GM18499 (cell line): ENCODE results near the gene GNA15.
"Not testable (repeated sequence)": the region's sequence is repeated elsewhere in the genome, so short reads cannot be mapped to it uniquely, and the experiment has no call there.

Source experiments
- ATAC-seq: cut with Tn5 transposase; IDR thresholded peaks from one replicate; pipeline ENCODE4 v1.9.1; 2021; ENCODE audit warnings: moderate number of reproducible peaks; ENCODE audit not compliant: insufficient read depth, unreplicated experiment

Gene GNA15

GRCh38 chr19:3202895-3203294 is 67.1 kb downstream of the GNA15 start:
- not testable (repeated sequence) for ATAC-seq

- ATAC-seq: no peak
Measured at GRCh38 chr19:3203805-3204645, 68.2 kb downstream of the GNA15 start.

- no peak for ATAC-seq
Measured at GRCh38 chr19:3204646-3205275, 68.9 kb downstream of the GNA15 start.

DNA sequence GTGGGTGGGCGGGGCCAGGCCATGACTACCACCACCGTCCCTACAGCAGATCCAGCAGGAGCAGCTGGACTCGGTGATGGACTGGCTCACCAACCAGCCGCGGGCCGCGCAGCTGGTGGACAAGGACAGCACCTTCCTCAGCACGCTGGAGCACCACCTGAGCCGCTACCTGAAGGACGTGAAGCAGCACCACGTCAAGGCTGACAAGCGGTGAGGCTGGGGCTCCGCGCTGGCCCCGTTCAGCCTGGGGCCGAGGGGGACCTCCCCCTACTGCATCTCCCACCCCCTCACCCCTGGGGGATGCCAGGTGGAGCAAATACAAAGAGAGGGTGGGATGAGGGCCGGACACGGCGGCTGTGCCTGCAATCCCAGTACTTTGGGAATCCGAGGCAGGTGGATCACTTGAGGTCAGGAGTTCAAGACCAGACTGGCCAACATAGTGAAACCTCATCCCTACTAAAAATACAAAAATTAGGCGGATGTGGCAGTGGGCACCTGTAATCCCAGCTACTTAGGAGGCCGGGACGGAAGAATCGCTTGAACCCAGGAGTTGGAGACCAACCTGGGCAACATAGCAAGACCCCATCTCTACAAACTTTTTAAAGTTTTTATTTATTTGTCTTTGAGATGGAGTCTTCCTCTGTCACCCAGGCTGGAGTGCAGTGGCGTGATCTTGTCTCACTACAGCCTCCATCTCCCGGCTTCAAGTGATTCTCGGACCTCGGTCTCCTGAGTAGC is 70.6 kb downstream of the GNA15 start:
- no peak for ATAC-seq

DNA sequence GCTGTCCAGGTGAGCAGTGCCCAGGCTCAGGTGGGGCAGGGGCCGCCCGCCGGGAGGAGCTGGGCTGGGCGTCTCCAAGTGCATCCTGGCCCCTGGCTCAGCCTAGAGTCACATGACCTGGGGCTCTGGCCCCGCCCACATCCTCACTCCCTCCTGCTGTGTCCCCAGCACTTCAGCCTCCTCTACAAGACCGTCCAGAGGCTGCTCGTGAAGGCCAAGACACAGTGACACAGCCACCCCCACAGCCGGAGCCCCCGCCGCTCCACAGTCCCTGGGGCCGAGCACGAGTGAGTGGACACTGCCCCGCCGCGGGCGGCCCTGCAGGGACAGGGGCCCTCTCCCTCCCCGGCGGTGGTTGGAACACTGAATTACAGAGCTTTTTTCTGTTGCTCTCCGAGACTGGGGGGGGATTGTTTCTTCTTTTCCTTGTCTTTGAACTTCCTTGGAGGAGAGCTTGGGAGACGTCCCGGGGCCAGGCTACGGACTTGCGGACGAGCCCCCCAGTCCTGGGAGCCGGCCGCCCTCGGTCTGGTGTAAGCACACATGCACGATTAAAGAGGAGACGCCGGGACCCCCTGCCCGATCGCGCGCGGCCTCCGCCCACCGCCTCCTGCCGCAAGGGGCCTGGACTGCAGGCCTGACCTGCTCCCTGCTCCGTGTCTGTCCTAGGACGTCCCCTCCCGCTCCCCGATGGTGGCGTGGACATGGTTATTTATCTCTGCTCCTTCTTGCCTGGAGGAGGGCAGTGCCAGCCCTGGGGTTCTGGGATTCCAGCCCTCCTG is 71.8 kb downstream of the GNA15 start:
- ATAC-seq: no peak

- ATAC-seq: no peak
Measured at GRCh38 chr19:3208317-3209207, 72.7 kb downstream of the GNA15 start.

- no peak for ATAC-seq
Measured at GRCh38 chr19:3210347-3211017, 74.6 kb downstream of the GNA15 start.

GRCh38 chr19:3211191-3211590 is 75.4 kb downstream of the GNA15 start:
- no peak for ATAC-seq

- no peak for ATAC-seq
Measured at GRCh38 chr19:3213159-3213558, 77.3 kb downstream of the GNA15 start.
